HG02763 (cell line): ENCODE measurements around the gene PCDHGA2.
A peak's percentile ranks its signal among the peaks of the same experiment; 100 is the strongest.
"Not testable (repeated sequence)": the region's sequence is repeated elsewhere in the genome, so short reads cannot be mapped to it uniquely, and the experiment has no call there.

ENCODE experiments used
- ATAC-seq: cut with Tn5 transposase; IDR thresholded peaks from one replicate; pipeline ENCODE4 v1.9.1; 2021; ENCODE audit warnings: mild to moderate bottlenecking, moderate library complexity; ENCODE audit not compliant: unreplicated experiment

The PCDHGA2 gene

DNA sequence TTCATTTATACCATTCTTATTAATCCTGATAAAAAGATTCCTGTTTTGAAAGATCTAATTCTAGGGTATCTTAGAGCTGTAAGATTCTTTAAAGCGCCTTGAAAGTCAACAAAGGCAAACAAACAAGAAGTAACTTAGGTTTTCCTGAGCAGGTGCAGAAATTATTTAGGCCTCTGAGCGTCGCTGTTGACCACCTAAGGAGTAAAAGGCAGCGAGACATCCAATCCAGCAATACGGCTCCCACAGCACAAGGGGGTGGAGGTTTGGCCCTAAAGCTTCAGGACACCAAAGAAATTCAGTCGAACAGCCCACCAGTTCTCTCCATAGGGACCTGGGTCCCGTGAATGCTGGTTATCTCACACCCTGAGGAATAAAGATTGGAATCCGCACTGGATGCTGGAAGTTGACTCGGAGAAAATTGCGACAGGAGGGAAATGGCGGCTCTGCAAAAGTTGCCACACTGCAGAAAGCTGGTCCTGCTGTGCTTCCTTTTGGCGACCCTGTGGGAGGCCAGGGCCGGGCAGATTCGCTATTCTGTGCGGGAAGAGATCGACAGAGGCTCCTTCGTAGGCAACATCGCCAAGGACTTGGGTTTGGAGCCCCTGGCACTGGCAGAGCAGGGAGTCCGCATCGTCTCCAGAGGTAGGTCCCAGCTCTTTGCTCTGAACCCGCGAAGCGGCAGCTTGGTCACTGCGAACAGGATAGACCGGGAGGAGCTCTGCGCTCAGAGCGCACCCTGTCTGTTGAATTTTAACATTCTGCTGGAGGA, at the start of gene PCDHGA2:
Gene PCDHGA2, plus strand, starts transcription at position 223 of the 769 bp plus-strand sequence.
- ATAC-seq: no peak

DNA sequence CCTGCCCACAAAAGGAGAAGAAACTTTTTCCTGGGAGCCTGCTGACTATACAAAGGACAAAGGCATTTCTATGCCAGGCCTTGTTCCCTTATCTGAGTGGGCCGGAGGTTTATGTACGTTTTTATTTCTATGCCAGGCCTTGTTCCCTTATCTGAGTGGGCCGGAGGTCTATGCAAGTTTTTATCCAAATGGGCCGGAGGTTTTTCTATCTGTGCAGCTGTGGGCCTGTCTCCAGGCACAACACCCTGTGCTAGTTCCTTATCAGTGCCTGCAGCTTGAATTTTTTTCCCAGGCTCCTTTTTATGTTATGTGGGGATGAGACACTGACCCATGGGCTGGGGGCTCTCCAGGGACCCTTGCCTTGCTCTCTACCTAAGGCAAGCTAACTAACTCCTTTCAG, 40.2 kb upstream of the PCDHGA2 start:
- no peak for ATAC-seq

DNA sequence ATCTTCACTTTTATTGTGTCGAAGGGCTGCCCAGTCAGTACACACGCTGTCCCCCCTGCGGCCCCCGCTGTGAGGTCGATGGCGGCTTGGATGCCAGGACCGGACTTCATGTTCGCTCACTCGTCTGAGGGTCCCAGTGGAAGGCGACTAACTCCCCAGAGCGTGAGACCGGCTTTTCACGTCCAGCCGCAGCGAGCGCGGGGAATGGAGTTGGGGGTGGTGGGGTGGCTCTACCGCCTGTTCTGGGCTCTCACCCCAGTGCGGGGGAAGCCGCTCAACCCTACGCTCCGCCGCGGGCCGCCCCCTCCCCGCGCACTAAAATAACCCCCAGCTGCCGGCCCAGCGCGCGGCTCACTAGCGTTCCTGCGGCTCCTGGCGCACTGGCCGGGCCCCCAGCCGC, 34.8 kb upstream of the PCDHGA2 start, which contains the start of gene SLC25A2:
Gene SLC25A2, minus strand, starts transcription at position 294 of the 400 bp plus-strand sequence. Its CDS starts 184 bp downstream, at position 110.
- ATAC-seq: no peak

DNA sequence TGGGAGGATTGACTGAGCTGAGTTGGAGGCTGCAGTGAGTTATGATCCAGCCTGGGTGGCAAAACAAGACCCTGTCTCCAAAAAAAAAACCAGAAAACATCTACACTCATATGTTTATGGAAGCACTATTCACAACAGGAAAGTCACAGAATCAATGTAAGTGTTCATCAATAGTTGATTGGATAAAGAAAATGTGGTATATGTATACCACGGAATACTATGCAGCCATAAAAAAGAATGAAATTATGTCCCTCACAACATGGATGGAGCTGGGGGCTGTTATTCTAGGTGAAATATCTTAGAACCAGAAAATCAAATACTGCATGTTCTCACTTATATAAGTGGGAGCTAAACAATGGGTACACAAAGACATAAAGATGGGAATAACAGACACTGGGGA, 31.9 kb upstream of the PCDHGA2 start:
- ATAC-seq: no peak

DNA sequence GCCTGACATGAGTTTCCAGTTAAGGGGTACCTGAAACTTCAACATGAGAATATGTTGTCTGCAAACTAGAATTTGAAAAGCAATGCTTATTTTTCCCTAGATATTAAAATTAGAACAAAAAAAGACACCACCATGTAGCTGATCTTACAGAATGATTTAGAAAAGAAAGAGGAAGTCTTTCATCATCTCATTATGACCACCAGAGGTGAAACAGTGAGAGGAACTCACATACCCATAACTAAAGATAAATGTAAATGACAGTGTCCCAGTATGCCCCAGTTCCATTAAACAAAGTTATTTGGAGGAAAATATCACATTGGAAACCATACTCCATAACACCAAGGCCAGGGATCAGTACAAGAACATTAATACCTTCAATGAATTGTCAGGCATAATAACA, 24.8 kb upstream of the PCDHGA2 start:
- ATAC-seq: no peak

GRCh38 chr5:141316963-141317362, 21.6 kb upstream of the PCDHGA2 start:
- not testable (repeated sequence) for ATAC-seq

GRCh38 chr5:141319202-141319601, 19.4 kb upstream of the PCDHGA2 start:
- ATAC-seq: no peak

GRCh38 chr5:141319699-141320098, 18.9 kb upstream of the PCDHGA2 start:
- no peak for ATAC-seq

DNA sequence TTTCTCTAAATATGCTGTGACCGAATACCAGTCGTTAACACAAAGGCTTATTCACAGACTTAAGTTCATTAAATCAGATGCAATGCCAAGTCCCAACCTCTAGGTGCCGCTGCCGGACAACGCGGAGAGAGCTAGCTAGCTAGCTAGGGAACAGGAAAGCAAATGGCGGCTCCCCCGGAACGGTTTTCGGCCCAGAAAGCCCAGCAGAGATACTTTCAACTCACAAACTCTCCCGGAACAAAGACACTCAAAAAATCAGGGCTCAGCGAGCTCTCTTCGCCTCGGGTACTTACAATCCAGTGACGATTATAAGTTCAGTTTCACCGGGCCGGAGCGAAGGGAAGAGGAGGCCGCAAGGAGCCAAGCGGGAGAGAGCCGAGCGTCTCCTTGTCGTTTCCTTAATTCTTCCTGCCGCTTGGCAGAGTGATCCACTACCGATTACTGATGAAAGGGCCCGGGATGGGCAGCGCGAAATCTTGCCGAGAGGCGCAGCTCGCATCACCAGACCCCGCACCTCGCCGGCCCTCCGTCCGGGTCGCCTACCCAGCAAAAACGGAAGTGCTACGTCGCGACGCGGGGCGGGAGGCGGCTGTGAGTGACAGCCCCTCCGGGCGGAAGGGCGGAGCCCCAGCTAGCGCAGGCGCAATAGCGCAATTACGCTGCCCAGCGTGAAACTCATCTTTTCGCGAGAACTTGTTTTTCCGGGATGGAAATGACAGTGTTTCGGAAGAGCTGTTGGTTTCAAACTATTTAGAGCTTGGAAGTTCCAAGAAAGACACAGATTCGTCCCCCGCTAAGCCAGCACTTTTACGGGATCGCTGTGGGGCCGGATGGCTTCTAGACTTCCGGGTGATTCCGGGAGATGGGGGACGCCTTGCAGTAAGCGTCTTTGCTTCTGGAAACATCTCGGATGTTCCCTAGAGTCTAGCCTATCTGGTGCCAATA, 18.1 kb upstream of the PCDHGA2 start, which contains the start of gene TAF7:
Gene TAF7, minus strand, starts transcription at position 560 of the 945 bp plus-strand sequence. CDS start 740 bp downstream, outside the sequence.
- peak; percentile 96 for ATAC-seq

DNA sequence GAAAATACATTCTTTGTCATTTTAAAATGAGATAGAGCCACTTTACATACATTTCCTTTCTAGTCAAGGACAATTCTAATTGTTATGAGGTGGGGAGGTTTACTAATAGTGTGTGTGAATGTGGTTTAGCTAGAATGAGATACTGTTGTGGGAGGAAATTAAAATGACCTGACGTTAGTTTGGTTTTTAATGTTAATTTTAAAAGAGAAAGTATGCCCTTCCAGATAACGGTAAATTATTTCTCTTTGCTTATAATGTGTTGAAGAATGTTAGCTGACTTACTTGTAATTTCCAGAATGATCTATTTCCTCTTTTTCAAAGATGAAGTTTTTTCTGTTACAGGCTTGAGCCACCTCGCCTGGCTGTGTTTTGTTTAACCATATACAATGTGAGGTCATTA, 16.3 kb upstream of the PCDHGA2 start:
- no peak for ATAC-seq

- peak; percentile 89 for ATAC-seq
These were observed 12.3 kb upstream of the PCDHGA2 start for GRCh38 chr5:141326088-141326854.

GRCh38 chr5:141328231-141328630, 10.3 kb upstream of the PCDHGA2 start:
- no peak for ATAC-seq

DNA sequence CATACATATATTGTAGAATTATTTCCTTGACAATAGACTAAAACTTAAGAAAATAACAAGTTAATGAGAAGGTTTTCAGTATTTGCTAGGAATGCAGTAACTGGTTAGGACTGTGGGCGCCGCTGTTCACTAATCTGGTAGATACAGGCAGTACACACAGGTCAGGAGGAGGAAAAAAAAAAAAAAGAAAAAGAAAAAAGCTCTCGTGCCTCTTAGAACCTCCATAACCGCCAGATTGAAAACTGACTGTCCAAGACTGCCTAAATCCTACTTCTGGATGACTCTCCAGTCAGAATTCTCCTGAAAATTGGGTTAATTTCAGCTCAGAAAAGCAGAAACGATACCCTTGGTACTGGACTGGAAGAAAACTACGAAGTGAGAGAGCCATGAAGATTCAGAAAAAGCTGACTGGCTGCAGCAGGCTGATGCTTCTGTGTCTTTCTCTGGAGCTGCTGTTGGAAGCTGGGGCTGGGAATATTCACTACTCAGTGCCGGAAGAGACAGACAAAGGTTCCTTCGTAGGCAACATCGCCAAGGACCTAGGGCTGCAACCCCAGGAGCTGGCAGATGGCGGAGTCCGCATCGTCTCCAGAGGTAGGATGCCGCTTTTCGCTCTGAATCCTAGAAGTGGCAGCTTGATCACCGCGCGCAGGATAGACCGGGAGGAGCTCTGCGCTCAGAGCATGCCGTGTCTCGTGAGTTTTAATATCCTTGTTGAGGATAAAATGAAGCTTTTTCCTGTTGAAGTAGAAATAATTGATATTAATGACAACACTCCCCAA, 8.1 kb upstream of the PCDHGA2 start, which contains the start of gene PCDHGA1:
Gene PCDHGA1, plus strand, starts transcription at position 216 of the 782 bp plus-strand sequence.
- no peak for ATAC-seq

- not testable (repeated sequence) for ATAC-seq
These were observed 6.0 kb upstream of the PCDHGA2 start for GRCh38 chr5:141332571-141332970.

DNA sequence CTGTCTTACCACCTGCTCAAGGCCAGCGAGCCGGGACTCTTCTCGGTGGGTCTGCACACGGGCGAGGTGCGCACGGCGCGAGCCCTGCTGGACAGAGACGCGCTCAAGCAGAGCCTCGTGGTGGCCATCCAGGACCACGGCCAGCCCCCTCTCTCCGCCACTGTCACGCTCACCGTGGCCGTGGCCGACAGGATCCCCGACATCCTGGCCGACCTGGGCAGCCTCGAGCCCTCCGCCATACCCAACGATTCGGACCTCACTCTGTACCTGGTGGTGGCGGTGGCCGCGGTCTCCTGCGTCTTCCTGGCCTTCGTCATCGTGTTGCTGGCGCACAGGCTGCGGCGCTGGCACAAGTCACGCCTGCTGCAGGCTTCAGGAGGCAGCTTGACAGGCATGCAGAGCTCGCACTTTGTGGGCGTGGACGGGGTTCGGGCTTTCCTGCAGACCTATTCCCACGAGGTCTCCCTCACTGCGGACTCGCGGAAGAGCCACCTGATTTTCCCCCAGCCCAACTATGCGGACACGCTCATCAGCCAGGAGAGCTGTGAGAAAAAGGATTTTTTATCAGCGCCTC, 2.3 kb downstream of the PCDHGA2 start:
- not testable (repeated sequence) for ATAC-seq

DNA sequence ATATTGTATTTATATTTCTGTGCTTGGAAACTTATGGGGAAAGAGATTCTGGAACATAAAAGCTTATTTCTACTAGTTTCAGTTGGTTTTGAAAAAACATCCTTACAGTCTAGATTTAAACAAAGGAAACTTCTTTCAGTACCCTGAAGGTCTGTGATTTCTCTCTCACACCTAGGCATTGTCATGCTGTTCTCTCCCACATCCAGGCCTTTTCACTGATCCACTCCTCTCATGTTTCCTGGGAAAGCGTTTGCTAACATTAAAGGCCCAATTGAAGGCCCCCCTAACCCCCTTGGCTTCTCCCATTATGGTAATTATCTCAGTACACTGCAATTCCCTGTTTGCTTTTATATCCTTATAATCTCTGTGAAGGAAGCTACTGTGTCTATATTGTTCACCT, 4.2 kb downstream of the PCDHGA2 start:
- no peak for ATAC-seq

DNA sequence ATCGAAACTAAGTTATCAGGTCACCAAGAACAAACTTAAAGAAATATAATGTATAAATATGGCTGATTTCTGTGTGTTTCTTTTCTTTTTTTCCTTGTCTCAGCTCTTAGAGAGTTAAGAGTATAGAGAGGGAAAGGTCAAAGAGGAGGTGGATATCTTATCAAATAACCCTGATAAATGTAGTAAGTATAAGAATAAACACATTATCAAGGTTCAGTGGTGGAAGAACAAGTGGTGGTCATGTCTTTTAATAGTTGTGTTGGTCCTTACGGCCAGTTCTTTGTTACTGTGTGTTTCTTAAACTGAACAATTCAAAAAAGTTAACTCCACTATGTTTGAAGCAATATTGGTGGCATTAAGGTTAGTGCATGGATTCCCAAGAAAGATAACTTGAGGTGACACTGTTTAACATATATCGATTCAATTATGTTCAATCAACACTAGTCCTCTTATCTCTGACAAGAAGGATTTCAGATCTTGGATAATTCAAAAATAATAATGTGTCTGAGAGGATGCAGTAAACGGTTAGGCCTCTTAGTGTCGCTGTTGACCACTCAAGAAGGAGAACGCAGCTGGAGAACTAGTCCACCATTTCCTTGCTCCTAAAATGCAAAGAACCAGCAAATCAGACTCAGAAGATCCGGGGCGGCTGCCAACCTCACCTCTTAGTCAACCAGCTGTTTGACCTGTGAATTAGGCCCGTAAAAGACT, 4.8 kb downstream of the PCDHGA2 start, which contains the start of gene PCDHGA3:
Gene PCDHGA3, plus strand, starts transcription at position 588 of the 711 bp plus-strand sequence. CDS start 205 bp downstream, outside the sequence.
- ATAC-seq: no peak

DNA sequence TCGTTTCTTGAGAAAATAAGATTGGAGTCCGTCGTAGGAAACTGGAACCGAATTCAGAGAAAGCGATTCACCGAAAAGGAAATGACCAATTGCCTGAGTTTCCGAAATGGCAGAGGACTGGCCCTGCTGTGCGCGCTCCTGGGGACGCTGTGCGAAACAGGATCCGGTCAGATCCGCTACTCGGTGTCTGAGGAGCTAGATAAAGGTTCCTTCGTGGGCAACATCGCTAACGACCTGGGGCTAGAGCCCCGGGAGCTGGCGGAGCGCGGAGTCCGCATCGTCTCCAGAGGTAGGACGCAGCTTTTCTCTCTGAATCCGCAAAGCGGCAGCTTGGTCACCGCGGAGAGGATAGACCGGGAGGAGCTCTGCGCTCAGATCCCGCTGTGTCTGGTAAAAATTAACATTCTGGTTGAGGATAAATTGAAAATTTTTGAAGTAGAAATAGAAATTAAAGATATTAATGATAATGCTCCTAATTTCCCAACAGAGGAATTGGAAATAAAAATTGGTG, 5.4 kb downstream of the PCDHGA2 start:
- ATAC-seq: no peak

GRCh38 chr5:141345327-141345726, 6.8 kb downstream of the PCDHGA2 start:
- no peak for ATAC-seq
